HG02571 (cell line): ENCODE measurements around the gene MAN1A1.

Source experiments
- ATAC-seq: cut with Tn5 transposase; IDR thresholded peaks from one replicate; pipeline ENCODE4 v1.9.1; 2021; ENCODE audit warnings: mild to moderate bottlenecking, moderate library complexity; ENCODE audit not compliant: unreplicated experiment

The MAN1A1 gene

DNA sequence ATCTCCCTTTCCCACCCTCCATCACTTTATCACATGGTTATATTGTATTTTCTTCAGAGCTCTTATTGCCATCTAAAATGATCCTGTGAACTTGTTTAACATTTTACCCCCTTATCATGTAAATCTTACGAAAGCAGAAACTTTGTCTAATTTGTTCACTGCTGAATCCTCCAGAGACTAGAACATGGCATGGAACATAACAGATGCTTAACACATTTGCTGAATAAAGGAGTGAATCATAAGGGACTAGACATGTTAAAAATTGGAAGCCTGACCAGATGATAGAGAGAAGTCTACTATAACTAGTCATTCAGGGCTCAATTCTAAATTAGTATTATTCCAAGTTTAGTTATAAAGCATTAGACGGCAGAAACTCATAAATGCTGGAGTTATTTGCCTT is 73.3 kb downstream of the MAN1A1 start:
- ATAC-seq, result no peak

DNA sequence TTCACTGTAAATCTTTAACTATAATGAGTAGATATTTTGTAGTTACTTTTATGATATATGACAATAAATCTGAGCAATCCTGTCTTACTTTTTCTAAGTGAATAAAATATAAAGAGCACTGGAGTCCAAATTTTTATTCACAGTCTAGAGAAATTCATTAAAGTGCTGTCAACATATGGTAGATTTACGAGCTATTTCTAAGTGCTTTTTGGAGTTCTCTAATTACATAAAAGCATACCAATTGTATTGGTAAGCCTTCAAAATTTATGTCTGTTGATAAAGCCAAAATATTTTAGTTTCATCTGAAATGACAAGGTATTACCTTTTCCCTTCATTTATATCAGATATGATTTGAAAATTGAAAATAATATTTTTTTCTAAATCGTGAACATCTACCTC is 75.4 kb downstream of the MAN1A1 start:
- no peak for ATAC-seq

DNA sequence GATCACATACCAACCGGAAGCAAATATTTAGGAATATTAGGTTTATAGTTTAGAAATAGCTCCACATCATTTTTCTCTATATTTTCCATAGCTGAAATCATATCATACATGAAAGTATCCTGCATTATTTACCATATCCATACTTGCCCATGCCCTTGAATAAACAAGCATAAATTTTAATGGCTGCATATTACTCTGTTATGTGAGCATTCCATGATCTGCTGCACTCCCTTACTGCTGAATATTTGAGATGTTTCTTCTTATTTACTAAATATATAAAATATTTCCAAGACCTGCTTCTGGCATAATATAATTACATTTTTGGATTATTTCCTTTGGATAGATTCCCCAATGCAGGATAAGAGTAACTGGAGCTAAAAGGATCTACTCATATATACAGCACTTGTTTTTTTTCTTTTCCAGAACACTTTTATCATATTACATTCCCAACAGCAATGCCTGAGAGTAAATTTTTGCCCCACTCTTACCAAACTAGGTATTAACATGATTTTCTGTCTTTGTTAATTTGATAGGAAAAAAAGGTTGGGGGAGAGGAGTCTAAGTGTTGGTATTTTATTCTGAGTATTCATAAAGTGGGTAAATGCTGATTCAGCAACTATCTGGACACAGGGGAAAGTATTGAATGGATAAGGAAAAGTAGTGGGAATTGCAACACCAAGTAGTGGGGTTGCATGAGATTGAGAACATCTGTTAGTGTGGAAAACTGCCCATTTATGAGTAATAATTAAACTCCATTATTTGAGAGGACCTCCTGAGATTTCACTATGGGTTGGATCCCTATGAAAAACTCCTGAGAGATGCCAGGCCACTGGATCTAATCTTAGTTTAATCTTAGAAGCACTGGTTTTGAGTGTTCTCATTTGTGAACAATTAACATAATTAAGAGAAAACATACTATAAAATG is 76.0 kb downstream of the MAN1A1 start:
- ATAC-seq, result no peak

DNA sequence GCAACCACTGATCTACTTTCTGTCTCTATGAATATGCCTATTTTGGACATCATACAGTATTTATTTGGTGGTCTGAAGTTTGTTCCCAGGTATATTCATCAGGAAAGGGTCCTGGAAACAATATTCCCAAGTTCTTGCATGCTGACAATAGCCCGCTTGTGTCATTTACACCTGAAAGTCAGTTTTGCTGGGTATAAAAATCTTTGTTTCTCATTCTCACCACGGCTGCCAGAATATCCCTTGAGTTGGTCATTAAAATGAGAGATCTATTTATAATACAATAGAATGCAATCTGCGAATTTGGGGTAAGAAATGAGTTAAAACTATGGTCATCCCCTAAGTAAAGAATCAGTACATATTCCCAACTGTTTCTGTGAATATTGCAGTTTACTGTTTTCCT is 79.0 kb downstream of the MAN1A1 start:
- no peak for ATAC-seq

DNA sequence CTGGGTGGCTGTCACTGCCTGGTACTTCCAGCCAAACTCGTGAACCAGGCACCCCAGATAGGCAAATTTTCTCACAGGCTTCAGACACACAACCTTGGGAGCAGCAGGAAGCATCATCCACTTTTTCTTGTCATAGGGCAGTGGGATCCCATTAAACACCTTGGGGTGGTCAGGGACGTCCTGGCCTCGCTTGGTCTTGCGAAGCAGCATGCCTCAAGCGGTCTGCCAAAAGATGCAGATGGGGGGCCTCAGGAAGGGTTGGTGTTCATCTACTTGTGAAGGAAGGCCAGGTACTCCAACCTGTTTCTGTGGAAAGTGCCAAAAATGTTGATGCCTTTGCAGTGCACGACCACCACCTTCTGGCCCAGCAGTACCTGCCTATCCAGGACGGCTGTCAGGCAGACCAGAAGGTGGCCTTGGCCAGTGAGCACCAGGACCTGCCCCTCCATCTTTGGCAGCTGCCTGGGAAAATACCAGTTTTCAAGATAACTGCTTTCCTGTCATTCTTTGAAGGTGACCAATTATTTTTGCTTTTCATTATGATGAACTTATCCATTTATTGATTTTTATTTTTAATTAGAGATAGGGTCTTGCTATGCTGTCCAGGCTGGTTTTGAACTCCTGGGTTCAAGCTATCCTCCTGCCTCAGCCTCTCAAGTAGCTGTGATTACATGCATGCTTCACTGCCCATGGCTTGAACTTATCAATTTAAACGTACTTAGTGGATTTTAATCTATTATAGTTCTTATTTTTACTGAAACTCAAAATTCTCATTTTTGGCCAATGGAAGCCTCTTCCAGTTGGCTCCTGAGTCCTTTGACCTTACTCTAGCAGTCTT is 80.1 kb downstream of the MAN1A1 start:
- no peak for ATAC-seq

DNA sequence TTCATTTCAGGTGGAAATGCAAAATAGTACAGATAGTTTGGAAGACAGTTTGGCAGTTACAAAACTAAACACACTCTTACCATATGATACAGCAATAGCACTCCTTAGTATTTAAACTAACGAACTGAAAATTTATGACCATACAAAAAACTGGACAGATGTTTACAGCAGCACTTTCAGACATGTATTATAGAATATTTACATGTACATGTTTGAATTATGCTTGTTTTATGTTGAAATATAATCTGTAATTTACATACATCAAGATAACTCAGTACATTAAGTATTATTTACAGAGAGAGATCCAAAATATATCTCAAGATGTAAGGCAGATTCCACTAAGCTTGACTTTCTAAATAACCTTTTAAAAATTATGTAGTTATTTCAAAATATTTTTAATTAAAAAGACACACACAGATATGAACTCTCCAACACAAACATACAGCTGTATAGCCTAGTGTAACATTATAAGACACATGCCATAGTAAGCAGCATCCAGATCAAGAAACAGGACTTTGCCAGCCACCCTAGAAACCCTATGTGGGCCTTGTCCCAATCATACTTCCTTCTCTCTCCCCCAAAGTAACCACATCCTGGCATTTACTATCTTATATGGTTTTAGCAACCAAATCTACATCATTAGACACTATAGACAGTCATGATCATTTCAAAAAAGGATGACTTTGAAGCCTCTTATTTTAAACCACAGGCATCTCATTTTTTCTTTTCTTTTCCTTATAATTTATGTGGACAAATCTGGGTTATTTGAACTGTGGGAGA is 82.2 kb downstream of the MAN1A1 start:
- ATAC-seq, result no peak

DNA sequence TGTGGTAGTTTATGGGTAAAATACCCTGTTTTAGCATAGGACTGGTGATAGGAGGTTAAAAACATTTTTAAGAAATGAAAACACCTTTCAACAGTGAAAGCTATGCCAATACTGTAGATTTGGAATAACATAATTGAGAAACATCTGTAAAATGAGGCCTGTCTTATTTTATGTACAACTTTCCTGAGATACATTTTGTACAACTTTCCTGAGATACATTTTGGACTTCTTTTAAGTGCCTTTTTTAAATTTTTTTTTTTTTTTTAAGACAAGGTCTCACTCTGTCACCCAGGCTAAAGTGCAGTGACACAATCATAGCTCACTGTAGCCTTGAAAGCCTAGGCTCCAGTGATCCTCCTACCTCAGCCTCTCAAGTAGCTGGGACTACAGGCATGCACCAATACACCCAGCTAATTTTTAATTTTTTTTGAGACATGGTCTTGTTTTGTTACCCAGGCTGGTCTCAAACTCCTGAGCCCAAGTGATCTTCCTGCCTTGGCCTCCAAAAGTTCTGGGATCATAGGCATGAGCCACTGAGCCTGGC is 84.6 kb downstream of the MAN1A1 start:
- no peak for ATAC-seq

DNA sequence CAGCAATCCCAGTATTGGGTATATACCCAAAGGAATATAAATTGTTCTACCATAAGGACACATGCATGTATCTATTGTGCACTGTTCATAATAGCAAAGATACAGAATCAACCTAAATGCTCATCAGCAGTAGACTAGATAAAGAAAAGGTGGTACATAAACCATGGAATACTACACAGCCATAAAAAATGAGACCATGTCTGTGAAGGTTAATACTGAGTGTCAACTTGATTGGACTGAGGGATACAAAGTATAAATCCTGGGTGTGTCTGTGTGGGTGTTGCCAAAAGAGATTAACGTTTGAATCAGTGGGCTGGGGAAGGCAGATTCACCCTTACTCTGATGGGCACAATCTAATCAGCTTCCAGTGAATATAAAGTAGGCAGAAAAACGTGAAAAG is 86.9 kb downstream of the MAN1A1 start:
- ATAC-seq, result no peak

DNA sequence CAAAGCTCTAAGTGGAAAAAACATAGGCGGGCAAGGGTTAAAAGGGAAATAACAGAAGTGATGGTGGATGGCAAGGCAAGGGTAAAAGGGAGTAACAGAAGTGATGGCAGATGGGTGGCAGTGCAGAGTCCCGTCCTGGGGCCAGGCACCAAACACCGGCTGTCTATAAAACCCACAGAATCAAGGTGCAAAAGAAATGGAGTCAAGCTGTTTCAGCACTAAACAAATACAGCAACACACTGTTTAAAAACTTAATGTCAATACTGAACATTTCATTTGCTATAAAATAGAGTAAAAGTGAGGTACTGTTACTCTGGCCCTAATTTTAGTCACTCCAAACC is 87.6 kb downstream of the MAN1A1 start:
- no peak for ATAC-seq

DNA sequence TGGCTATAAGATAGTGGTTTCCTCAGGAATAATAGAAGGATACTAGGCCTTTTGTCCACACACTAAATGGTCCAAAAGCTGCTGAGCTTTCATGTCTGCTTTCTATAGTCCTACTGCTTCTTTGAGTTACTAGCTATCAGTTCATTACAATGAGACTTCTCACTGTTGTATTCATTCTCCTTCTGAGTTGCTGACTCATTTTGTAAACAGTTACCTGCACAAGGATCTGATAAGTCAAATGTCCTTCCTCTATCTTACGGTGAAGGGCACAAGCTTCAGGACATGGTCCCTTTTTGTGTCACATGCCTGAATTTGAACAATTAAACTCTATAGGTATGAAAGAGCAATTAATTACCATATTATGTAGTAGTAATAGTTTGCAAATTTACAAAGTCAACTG is 90.5 kb downstream of the MAN1A1 start:
- ATAC-seq, result no peak

DNA sequence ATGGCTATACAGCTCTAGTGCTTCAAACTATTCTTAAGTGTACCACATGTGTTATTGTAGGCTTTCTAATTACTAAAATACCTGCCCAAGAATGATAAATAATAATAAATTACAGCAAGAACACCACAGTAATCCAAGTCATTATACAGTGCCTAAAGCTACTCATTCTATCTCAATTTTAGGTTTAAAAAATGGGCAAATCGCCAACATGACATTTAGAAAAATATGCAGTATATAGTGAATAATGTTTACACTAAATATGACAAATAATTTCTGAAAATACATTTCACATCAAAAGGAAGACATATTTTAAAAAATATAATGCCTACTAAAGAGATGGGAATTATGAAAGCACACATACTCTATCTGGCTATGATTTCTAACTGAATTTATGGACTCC is 91.8 kb downstream of the MAN1A1 start:
- ATAC-seq, result no peak

DNA sequence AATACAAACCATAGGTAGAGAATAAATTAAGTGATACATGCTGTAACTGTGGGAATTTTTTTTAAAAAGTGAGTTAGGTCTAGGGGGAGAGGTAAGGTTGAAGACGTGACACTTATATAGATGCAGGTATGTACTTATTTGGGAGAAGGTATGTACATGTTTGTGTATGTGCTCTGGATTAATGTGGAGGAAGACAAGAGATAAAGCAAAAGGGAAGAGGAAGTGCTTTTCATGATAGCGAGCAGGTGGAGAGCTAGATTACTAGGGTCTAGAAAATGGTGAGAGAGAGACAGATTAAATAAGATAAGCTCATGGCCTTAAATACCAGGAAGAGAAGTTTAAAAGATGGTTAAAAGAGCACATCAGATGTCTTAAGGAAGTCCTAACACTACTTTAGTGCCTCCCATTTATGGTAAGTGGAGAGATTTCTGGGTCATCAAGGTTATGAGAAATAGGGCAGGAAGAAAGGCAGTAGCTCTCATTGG is 92.5 kb downstream of the MAN1A1 start:
- ATAC-seq, result no peak

DNA sequence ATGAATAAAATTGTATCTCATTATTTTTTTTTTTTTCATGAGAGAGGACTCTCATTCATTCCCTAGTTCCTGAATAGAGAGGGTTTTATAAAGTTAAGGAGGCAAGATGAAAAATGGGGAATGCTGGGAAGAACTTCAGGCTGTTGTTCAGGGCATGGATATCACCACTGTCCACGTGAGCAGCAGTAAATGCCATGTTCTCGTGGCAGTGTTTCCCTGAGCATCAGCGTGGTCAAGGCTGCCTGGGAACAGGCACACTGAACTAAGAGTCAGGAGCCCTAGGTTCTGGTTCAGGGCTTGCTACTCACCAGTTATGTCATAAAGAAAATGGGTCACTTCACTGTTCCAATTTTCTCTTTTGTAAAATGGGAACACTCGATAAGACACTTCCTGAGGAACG is 93.2 kb downstream of the MAN1A1 start:
- no peak for ATAC-seq

DNA sequence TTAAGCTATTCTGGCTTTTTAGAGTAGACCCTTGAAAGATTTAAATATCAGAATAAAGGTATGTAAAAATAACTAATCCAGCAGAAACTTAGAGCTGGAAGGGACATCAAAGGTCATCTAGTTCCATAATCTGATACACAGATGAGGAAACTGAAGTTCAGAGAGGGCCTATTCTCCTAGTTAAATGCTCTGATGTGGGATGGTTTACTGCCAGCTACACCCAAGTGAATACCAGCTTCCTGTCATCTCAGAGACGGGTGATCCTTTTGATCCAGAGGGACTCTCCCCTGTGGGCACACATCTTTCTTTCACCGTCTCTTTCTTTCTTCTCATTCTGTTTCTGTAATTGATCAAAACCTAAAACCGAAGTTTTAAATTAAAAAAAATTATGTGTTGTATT is 94.1 kb downstream of the MAN1A1 start:
- ATAC-seq, result no peak

DNA sequence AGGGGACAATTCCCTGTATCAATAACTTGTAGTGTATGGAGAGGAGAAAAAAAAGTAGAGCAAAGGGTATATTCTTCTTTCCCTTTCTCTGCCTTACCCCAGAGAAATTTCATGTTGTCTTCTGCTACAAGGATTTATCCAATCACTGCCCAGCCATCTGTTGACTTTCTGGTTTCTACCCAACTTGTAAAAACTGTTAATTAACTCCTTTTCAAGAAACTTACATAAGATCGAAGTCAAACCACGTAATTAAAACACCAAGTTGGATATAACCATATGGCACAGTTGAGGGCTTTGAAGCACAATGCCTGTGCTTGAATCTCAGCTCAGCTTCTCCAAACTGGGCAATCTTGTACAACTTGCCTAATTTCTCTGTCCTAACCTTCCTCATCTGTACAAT is 99.5 kb downstream of the MAN1A1 start:
- no peak for ATAC-seq

DNA sequence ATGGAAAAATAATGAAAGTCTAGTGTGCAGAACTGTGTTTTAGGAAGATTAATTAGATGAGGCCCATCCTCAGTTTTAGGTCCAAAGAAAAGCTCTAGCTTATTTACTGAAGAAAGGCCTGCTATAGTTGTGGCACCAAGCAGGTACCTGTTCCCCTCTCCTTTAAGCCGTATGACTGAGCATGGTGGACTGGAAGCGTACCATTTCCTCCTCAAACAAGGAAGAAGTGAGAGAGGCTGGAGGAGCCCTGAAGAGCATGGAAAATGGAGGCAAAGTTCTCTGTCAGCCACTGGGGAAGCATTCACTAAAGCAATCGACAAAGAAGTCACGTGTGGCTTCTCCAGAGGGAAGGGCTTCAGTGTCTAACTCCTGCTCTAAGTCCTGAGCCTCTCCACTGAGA is 100.2 kb downstream of the MAN1A1 start:
- no peak for ATAC-seq

DNA sequence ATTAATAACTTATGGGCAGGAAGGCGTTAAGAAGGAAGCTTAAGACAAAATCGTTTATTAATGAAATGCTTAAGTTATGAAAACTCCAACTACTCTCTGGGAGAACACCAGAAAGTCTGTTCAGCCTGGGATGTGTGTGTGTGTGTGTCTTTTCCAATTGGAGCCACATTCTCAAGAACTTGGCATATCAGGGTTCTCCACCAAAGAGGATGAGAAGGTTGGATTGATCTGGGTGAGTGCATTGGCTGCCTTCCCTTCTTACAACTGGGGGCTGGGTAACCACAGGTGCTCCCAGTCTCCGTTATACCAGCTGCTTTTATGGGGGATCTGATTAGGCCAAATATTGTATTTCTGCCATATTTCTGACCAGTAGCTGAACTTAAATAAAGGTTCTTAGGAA is 102.1 kb downstream of the MAN1A1 start:
- no peak for ATAC-seq

DNA sequence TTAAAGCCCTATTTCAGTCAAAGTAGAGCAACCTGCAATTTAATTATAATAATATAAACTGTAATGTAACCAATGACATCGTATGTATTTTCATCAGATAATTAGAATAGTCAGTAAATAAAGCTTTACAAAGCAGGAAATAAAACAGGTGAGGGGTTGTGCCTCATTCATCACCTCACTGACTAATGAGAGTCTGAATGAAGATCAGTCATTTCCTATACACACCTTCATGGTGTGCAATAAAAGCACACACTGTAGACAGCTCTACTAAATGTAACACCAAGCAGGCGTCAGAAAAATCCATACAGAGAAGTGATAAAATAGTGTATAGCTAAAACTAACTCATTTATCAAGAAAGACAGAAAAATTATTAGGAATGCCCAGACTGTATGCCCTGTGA is 105.9 kb downstream of the MAN1A1 start:
- ATAC-seq, result no peak

DNA sequence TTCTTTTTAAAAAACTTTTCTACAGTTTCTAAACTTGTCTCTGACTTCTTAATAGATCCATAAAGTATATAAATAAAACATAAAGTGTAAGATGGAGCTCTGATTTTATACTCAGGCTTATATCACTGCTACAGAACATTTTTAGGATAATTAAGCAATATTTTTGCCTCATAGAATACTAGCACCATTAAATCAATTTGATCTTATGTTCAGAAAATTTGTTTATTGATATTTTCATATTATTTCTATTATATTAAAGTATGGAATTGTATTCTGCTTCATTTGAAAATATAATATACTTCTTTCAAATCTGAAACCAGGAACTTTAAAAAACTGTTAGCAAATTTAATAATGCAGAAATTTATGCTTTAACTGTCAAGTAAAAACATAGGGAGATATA is 106.5 kb downstream of the MAN1A1 start:
- no peak for ATAC-seq

DNA sequence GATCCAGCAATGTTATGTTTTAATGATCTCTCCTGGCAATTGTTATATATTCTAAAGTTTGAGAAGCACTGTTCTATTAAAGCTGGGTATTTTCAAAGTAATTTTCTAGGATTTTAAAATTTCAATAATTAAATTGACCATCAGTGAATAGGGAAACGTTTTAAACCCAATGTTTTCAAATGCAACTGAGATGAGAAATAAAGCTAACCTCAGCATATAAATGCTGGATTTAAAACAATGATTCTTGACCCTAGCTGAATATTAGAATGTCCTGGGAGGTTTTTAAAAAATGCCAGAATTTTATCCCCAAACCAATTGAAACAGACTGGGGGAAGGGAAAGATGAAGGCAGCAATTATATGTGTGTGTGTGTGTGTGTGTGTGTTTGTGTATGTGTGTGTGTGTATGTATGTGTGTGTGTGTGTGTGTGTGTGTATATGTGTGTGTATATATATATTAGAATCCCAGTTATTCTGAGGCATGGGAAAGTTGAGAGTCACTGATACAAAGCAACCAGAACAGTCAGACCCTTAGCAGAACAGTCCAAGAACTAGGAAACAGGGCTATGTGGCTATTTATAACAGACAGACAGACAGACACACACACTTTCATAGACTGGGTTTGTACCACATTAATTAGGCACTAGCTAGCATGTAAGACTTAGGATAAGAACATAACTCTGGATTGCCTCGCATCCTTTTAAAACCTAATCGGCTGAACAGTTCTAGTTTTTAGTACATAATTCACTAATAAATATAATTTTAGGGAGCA is 107.8 kb downstream of the MAN1A1 start:
- no peak for ATAC-seq
